DMS53 treated with DMSO at 0.1 percent for 48 hours (cell line): ENCODE results near the gene ERCC8.
"Not testable (repeated sequence)": the region's sequence is repeated elsewhere in the genome, so short reads cannot be mapped to it uniquely, and the experiment has no call there.

Experiments
- DNase-seq: peaks from one replicate; lab custom pipeline; 2025; ENCODE audit not compliant: unreplicated experiment; lab: John Stamatoyannopoulos, UW

Gene ERCC8

GRCh38 chr5:60944904-60945812 lies at the start of gene ERCC8, which contains the start of gene NDUFAF2:
TSS of gene ERCC8 (minus strand) at chr5:60945070. CDS start at chr5:60945008, 62 bp downstream.
TSS of gene NDUFAF2 (plus strand) at chr5:60945205. CDS start at chr5:60945256, 51 bp downstream.
- peak; percentile 78 for DNase-seq

GRCh38 chr5:60993875-60994571 lies 49.2 kb upstream of the ERCC8 start:
- DNase-seq, result no peak

GRCh38 chr5:60993425-60993824 lies 48.6 kb upstream of the ERCC8 start:
- no peak for DNase-seq

GRCh38 chr5:60992871-60993270 lies 48.0 kb upstream of the ERCC8 start:
- no peak for DNase-seq

GRCh38 chr5:60989790-60990189 lies 44.9 kb upstream of the ERCC8 start:
- no peak for DNase-seq

GRCh38 chr5:60982127-60982526 lies 37.3 kb upstream of the ERCC8 start:
- not testable (repeated sequence) for DNase-seq

- DNase-seq, result no peak
Observed at GRCh38 chr5:60980511-60980910, 35.6 kb upstream of the ERCC8 start.

- DNase-seq, result no peak
Observed at GRCh38 chr5:60978968-60979367, 34.1 kb upstream of the ERCC8 start.

GRCh38 chr5:60977956-60978737 lies 33.3 kb upstream of the ERCC8 start:
- DNase-seq, result no peak

- no peak for DNase-seq
Observed at GRCh38 chr5:60972231-60972630, 27.4 kb upstream of the ERCC8 start.

GRCh38 chr5:60961685-60962084 lies 16.8 kb upstream of the ERCC8 start:
- no peak for DNase-seq

- DNase-seq, result no peak
Observed at GRCh38 chr5:60960591-60960990, 15.7 kb upstream of the ERCC8 start.

- peak; percentile 13 for DNase-seq
Observed at GRCh38 chr5:60959156-60959555, 14.3 kb upstream of the ERCC8 start.

GRCh38 chr5:60958712-60959111 lies 13.8 kb upstream of the ERCC8 start:
- no peak for DNase-seq

- no peak for DNase-seq
Observed at GRCh38 chr5:60958088-60958487, 13.2 kb upstream of the ERCC8 start.

- DNase-seq, result no peak
Observed at GRCh38 chr5:60955239-60955638, 10.4 kb upstream of the ERCC8 start.

GRCh38 chr5:60948738-60949137 lies 3.9 kb upstream of the ERCC8 start:
- no peak for DNase-seq

- DNase-seq, result peak; percentile 55
Observed at GRCh38 chr5:60945813-60946187, 930 bp upstream of the ERCC8 start.

- DNase-seq, result no peak
Observed at GRCh38 chr5:60943624-60944023, 1.2 kb downstream of the ERCC8 start.

GRCh38 chr5:60929024-60929423 lies 15.8 kb downstream of the ERCC8 start:
- DNase-seq, result no peak

GRCh38 chr5:60927450-60927849 lies 17.4 kb downstream of the ERCC8 start:
- DNase-seq, result no peak
